GM19455 (cell line): ENCODE measurements around the gene DERL2.

Experiments used
- ATAC-seq: cut with Tn5 transposase; IDR thresholded peaks from one replicate; pipeline ENCODE4 v1.9.1; 2021; ENCODE audit not compliant: unreplicated experiment

The DERL2 gene

GRCh38 chr17:5485270-5486205, at the start of gene DERL2:
Gene DERL2, minus strand, starts transcription at chr17:5486178. Its CDS starts 17 bp downstream, at chr17:5486161.
- peak; percentile 22 for ATAC-seq

- ATAC-seq = no peak
Observed at GRCh38 chr17:5535436-5535835, 49.5 kb upstream of the DERL2 start.

GRCh38 chr17:5533486-5534315, 47.7 kb upstream of the DERL2 start:
- no peak for ATAC-seq

- no peak for ATAC-seq
Observed at GRCh38 chr17:5532581-5532980, 46.6 kb upstream of the DERL2 start.

GRCh38 chr17:5531085-5531418, 45.1 kb upstream of the DERL2 start:
- no peak for ATAC-seq

- ATAC-seq = no peak
Observed at GRCh38 chr17:5530265-5531084, 44.5 kb upstream of the DERL2 start.

GRCh38 chr17:5527601-5528250, 41.7 kb upstream of the DERL2 start:
- ATAC-seq = no peak

- ATAC-seq = no peak
Observed at GRCh38 chr17:5526821-5527598, 41.0 kb upstream of the DERL2 start.

- ATAC-seq = no peak
Observed at GRCh38 chr17:5523249-5523648, 37.3 kb upstream of the DERL2 start.

- no peak for ATAC-seq
Observed at GRCh38 chr17:5522476-5522875, 36.5 kb upstream of the DERL2 start.

- ATAC-seq = no peak
Observed at GRCh38 chr17:5516060-5516792, 30.2 kb upstream of the DERL2 start.

- ATAC-seq = no peak
Observed at GRCh38 chr17:5514976-5515375, 29.0 kb upstream of the DERL2 start.

- no peak for ATAC-seq
Observed at GRCh38 chr17:5513628-5514027, 27.6 kb upstream of the DERL2 start.

GRCh38 chr17:5511401-5512225, 25.6 kb upstream of the DERL2 start:
- no peak for ATAC-seq

- no peak for ATAC-seq
Observed at GRCh38 chr17:5510771-5511170, 24.8 kb upstream of the DERL2 start.

- no peak for ATAC-seq
Observed at GRCh38 chr17:5509482-5509881, 23.5 kb upstream of the DERL2 start.

- ATAC-seq = no peak
Observed at GRCh38 chr17:5508810-5509209, 22.8 kb upstream of the DERL2 start.

- ATAC-seq = no peak
Observed at GRCh38 chr17:5506307-5506706, 20.3 kb upstream of the DERL2 start.
